ENCODE data around the gene MFRP.
"Not testable (repeated sequence)": the region's sequence is repeated elsewhere in the genome, so short reads cannot be mapped to it uniquely, and the experiment has no call there.

The MFRP gene

DNA sequence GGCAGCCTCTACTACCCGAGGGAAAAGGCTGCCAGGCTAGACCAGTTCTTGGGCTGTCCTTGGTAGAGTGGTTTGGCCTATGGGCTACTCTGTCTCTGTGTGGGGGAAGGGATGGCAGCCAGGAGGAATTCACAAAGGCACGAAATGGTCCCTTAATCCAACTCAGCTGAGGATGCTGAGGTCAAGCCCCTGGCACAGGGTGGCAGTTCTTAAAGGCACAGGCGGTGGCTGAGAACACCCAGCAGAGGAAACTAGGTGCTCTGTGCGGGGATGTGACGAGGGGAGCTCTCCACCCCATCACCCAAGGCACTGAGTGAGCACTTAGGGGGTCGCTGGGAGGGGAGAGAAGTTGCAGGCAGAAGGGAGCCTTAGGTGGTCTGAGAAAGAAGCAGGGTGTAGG, at the start of gene MFRP:
Gene MFRP, minus strand, starts transcription at position 101 of the 400 bp plus-strand sequence. CDS start 192 bp downstream, outside the sequence.
- in situ Hi-C loops (cut with MboI; ENCODE audit: low pct_unique_long_range_greater_than_20kb, low sequenced_read_pairs, unreplicated experiment): no loop called here
- TF ChIP-seq, protein P1, sequence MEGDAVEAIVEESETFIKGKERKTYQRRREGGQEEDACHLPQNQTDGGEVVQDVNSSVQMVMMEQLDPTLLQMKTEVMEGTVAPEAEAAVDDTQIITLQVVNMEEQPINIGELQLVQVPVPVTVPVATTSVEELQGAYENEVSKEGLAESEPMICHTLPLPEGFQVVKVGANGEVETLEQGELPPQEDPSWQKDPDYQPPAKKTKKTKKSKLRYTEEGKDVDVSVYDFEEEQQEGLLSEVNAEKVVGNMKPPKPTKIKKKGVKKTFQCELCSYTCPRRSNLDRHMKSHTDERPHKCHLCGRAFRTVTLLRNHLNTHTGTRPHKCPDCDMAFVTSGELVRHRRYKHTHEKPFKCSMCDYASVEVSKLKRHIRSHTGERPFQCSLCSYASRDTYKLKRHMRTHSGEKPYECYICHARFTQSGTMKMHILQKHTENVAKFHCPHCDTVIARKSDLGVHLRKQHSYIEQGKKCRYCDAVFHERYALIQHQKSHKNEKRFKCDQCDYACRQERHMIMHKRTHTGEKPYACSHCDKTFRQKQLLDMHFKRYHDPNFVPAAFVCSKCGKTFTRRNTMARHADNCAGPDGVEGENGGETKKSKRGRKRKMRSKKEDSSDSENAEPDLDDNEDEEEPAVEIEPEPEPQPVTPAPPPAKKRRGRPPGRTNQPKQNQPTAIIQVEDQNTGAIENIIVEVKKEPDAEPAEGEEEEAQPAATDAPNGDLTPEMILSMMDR (IDR thresholded peaks at IDR 0.05; ENCODE audit: extremely low read depth, insufficient read depth, missing control alignments): no peak
- no peak for DNase-seq (ENCODE audit: low spot score)

DNA sequence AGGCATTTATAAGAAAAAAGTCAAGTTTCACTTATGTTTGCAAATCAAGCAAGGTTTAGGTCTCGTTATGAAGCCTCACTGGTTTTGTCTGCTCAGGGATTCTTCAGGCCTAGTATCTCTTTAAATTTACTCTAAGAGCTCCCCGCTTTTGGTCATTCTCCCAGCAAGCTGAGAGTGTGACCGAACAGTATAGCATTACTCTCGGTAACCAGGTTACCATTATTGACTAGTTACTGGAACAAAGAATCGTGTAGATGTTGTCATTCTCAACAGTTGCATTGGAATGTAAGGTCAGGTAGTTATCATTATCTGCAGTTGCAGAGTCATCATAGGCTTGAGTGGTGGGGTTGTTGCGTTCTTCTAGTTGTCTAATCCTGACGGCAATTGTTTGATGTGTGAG, 44.8 kb upstream of the MFRP start:
- DNase-seq (ENCODE audit: low spot score): peak; percentile 1
- TF ChIP-seq, protein P1 (IDR thresholded peaks at IDR 0.05; ENCODE audit: extremely low read depth, insufficient read depth, missing control alignments): no peak
- in situ Hi-C loops (cut with MboI; ENCODE audit: low pct_unique_long_range_greater_than_20kb, low sequenced_read_pairs, unreplicated experiment): no loop called here

DNA sequence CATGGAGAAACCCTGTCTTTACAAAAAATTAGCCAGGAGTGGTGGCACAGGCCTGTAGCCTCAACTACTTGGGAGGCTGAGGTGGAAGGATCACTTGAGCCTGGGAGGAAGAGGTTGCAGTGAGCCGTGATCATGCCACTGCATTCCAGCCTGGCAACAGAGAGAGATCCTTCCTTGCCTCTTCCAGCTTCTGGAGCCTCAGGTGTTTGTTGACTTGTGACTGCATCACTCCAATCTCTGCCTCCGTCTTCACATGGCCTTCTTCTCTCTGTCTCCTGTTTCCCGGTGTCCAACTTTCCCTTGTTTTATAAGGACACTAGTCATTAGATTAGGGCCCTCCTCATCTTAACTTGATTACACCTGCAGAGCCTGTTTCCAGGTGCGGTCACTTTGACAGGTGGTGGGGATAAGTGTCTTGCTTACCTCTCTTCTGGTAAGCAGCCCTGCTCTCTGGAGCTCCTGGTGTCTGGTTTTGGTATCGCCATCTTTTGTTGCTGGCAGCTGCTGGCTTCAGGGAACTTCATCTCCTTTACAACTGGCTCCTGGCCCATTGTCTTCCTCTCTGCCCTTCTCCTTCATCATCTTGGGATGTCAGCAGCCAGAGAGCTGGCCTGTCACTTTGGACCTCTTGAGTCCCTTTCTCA, 43.2 kb upstream of the MFRP start:
- in situ Hi-C loops (cut with MboI; ENCODE audit: low pct_unique_long_range_greater_than_20kb, low sequenced_read_pairs, unreplicated experiment): no loop called here
- TF ChIP-seq, protein P1 (IDR thresholded peaks at IDR 0.05; ENCODE audit: extremely low read depth, insufficient read depth, missing control alignments): peak; percentile 23
- DNase-seq (ENCODE audit: low spot score): peak; percentile 48

DNA sequence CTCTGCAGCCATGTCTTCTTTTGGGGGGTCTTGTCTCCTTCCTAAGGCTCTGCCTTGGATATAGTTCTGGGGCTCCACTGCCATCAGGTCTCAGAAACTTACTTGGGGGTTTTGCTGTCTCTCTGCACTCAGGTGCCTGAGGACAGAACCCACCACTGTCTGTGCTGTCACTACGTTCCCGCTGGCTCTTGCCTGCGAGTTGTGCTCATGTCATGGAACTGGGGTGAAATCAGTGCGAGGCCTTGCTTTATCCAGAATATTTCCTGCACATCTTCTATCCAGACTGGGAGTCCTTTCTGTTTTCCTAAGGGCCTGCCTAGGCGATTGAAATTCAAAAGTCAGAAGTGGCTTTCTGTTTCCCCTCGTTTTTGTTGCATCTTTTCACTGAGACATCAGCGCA, 41.6 kb upstream of the MFRP start:
- in situ Hi-C loops (cut with MboI; ENCODE audit: low pct_unique_long_range_greater_than_20kb, low sequenced_read_pairs, unreplicated experiment): no loop called here
- TF ChIP-seq, protein P1 (IDR thresholded peaks at IDR 0.05; ENCODE audit: extremely low read depth, insufficient read depth, missing control alignments): no peak
- peak; percentile 3 for DNase-seq (ENCODE audit: low spot score)

DNA sequence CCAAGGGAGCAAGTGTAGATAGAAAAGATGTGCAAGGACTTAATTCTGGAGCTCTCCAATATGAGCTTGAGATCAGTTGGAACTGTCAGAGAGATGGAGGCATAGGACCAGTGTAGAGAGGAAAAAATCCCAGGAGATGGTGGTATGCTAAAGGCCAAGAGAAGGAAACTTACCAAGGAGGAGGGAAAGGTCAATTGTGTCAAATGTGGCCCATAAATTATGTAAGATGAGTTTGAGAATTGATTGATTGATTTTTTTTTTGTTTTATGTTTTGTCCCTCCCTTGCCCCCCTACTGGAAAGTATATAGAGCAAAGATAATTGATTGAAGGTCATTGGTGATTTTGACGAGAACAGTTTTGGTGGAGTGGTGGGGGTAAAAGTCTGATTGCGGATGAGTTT, 37.8 kb upstream of the MFRP start:
- peak; percentile 2 for DNase-seq (ENCODE audit: low spot score)
- in situ Hi-C loops (cut with MboI; ENCODE audit: low pct_unique_long_range_greater_than_20kb, low sequenced_read_pairs, unreplicated experiment): no loop called here
- TF ChIP-seq, protein P1 (IDR thresholded peaks at IDR 0.05; ENCODE audit: extremely low read depth, insufficient read depth, missing control alignments): no peak

DNA sequence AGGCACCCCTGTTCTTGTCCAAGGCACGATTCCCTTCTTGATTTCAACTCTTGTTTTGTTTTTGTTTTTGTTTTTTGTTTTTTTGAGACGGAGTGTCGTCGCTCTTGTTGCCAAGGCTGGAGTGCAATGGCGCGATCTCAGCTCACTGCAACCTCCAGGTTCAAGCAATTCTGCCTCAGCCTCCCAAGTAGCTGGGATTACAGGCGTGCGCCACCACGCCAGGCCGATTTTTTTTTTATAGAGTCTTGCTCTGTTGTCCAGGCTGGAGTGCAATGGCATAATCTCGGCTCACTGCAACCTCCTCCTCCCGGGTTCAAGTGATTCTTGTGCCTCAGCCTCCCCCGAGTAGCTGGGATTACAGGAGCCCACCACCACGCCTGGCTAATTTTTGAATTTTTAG, 36.0 kb upstream of the MFRP start:
- in situ Hi-C loops (cut with MboI; ENCODE audit: low pct_unique_long_range_greater_than_20kb, low sequenced_read_pairs, unreplicated experiment); DNase-seq (ENCODE audit: low spot score): not testable (repeated sequence)

DNA sequence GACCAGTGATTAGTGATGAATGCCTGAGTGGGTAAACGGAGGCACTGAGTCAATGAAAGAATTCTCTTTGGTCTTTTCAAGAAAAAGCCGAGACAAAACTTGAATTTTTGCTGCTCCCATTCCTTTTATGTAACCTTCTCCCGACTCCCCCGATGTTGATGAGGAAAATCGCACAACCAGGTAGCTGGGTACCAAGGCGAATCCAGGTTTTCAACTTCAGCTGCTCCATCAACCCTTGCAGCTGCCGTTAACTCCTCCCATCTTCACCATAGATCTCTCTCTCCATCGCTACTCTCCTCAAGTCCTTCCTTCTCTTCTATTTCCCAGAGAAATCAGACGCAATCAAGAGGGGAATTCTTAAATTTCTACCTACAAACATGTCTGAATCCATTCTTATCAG, 35.6 kb upstream of the MFRP start:
- in situ Hi-C loops (cut with MboI; ENCODE audit: low pct_unique_long_range_greater_than_20kb, low sequenced_read_pairs, unreplicated experiment): no loop called here
- TF ChIP-seq, protein P1 (IDR thresholded peaks at IDR 0.05; ENCODE audit: extremely low read depth, insufficient read depth, missing control alignments): no peak
- peak; percentile 1 for DNase-seq (ENCODE audit: low spot score)

Data from GM13977 (cell line).